Measurements from ENCODE around the gene NOXO1.

NOXO1 gene, protein sequence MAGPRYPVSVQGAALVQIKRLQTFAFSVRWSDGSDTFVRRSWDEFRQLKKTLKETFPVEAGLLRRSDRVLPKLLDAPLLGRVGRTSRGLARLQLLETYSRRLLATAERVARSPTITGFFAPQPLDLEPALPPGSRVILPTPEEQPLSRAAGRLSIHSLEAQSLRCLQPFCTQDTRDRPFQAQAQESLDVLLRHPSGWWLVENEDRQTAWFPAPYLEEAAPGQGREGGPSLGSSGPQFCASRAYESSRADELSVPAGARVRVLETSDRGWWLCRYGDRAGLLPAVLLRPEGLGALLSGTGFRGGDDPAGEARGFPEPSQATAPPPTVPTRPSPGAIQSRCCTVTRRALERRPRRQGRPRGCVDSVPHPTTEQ

DNA sequence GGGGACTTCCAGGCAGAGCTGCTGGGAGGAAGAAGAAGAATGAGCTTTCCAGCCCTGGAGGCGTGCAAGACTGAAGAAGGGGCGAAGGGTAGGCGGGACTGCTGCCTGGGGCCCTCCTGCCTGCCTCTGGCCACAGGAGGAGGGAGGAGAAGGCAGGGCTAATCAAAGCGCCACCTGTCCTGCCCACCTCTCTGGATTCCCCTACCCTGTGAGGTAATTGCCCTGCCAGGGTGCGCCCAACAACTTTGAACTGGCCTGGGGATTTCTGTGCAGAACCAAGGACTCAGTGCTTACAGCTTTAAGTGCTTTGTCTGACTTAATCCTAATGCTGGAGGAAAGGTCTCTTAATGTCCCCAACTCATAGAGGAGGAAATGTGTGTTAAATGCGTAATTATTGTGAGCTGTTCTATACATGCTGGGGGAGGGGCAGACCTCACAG, at the start of gene NOXO1:
Gene NOXO1 (minus strand): TSS at position 72 of the 439 bp plus-strand sequence. CDS start 290 bp downstream, outside the sequence.
- DNase-seq (ENCODE audit: low read depth in 2 of 2), result no peak

DNA sequence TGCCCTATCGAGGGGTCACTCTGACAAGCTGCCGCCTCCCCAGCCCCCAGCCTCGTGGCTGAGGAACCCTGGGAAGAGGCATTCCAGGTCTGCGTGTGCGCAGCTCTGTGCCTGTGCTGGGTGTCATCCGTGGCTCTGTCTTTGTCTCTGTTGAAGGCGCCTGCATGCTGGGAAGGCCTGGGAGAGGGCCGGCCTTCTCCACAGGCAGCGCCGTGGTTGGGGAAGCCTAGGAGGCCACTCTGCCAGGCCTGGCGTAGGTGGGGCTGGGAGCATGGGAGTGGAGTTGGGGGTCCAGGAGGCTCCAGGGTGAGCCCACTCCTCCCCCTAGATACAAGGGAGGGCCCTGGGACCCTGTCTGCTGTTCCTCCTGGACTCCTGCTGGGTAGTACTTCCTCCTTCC, 48.8 kb upstream of the NOXO1 start:
- no peak for DNase-seq (ENCODE audit: low read depth in 2 of 2)

DNA sequence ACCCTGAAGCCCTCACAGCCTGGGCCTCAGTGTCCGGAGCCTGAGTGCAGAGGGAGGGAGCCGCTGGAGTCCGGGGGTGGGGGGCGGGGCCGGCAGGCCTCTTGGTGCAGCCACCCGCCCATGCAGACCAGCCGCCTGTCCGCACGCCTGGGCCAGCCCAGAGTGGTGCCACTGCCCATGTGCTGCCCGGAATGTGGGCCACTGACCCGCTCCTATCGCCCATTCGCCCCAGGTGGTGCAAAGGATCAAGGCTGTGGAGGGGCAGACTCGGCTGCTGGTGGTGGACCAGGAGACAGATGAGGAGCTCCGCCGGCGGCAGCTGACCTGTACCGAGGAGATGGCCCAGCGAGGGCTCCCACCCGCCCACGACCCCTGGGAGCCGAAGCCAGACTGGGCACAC, 48.1 kb upstream of the NOXO1 start:
- no peak for DNase-seq (ENCODE audit: low read depth in 2 of 2)

DNA sequence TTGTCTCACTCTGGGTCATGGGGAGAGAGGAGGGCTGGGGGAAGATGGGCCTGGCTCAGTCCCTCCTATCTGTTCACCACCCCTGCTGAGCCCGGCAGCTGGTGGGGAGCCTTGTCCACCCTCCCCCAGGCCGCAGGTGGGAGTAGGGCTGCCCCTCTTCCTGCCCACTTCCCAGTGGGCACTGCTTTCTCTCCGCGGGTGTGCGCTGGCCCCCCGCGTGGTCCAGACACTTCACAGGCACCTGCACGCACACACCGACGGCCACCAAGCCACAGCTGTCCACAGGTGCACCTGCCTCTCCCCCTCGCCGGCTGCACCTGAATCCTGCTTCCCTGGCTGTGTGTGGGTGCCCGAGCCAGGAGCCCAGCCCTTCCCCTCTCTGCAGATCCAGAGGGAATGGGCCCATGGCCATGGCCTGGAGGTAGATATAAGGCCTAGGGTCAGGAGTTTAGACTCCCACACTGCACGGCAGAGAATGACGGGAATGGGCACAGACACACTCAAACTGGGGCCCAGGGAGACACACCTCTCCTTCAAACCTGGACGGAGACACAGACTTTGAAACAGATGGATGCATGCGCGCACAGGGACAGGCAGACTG, 47.5 kb upstream of the NOXO1 start:
- DNase-seq (ENCODE audit: low read depth in 2 of 2), result no peak

DNA sequence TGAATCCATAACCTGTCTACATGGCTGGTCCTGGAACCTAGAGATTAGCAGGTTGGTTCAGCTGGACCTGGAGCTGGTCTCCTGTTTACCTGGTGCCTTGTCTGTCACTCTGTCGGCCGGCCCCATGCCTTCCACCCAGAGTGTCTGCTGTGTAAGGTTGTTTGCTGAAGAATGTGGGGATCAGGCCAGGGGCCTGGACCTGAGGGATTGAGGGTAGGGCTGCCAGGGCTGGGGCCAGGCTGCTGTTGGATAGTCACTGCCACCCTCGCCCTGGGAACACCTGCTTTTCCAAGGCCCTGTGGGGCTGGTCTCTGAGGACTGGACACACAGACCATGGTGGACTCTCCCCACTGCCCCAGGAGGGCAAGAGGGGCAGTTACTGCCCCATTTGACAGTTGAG, 46.9 kb upstream of the NOXO1 start:
- DNase-seq (ENCODE audit: low read depth in 2 of 2), result no peak

DNA sequence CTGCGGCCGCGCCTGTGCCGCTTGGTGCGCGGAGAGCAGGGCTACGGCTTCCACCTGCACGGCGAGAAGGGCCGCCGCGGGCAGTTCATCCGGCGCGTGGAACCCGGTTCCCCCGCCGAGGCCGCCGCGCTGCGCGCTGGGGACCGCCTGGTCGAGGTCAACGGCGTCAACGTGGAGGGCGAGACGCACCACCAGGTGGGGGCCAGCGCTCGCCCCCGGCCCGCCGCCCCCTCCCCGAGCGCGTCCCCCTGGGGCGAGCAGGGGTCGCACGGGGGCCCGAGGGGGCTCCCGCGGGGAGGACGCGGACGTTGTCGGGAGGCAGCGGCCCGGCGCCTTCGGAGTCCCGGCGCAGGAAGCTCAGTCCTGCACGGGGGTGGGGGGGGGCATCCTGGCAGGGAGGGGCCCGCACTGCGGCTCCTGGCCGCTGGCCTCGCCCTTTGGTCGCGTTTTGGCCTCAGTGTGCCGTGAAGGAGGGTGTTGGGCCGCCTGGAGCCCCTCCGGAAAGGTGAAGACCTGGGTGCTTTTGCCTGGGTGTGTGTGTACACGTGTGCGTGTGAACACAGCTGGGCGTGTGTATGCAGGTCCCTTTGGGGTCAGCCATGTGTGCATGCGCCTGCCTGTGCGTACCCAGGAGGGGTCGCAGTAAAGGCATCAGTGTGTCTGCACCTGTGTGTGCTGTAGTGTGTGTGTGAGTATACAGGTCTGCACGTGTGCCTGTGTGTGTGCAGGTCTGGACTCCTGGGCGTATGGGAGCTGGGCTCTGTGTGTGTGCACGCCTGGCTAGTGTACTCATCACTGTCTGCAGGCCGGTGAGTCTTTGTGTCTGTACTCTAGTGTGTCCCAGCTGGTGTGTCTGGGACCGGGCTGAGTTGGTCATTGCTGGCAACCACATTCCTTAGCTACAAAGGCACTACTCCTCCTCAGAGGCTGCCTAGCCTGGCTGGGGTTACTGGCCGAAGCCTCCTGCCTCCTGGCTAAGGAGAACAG, 46.0 kb upstream of the NOXO1 start:
- no peak for DNase-seq (ENCODE audit: low read depth in 2 of 2)

DNA sequence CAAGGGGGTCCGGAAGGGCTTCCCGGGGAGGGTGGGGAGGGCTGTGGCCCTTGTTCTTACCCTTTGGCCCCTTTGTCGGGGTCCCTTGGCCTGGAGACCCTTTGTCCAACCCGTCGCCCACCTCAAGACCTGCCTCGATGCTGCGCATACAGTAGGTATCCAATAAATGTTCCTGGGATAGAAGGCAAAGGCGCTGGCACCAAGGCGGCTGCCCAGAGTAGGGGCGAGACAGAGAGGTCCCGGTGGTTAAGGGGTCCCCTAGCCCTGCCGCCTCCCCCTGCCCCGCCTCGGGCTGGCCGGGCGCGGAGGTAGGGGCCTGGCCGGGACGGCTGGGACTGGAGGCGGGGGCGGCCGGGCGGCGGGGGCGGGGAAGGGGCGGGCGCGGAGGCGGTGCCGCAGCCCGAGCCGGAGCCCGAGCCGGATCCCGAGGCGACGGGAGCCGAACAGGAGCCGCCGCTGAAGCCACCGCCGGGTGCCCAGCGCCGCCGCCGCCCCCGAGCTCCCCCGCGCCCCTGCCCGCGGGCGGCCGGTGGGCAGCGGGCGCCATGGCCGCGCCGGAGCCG, 45.3 kb upstream of the NOXO1 start, which contains the start of gene NHERF2:
Gene NHERF2 (plus strand): TSS at position 442 of the 563 bp plus-strand sequence. CDS start 104 bp downstream, at position 546.
- DNase-seq (ENCODE audit: low read depth in 2 of 2), result no peak

DNA sequence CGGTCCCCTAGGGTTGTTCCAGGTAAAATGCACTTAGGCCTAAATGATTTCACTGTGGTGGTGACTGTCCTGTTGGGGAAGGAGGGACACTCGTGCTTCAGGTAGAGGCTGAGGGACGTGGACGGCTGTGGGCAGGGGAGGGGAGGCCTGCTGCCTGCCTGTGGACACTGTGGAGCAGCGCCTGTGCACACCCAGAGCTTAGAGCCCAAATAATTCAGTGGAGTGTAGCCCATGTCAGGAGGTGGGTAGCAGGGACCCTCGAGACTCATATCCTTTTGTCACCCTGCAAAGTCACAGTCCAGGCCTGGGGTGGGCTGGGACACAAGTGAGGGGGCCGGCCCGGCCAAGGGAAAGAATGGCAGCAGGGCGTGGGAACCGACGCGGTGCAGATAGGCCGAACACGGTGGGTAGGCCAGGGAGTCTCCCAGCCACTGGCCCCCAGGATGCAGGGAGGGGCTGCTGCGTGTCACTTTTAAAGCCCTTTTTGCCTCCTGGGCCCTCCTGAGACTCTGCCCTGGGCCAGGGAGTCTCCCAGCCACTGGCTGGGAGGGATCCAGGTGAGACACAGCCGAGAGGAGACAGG, 44.7 kb upstream of the NOXO1 start:
- no peak for DNase-seq (ENCODE audit: low read depth in 2 of 2)

DNA sequence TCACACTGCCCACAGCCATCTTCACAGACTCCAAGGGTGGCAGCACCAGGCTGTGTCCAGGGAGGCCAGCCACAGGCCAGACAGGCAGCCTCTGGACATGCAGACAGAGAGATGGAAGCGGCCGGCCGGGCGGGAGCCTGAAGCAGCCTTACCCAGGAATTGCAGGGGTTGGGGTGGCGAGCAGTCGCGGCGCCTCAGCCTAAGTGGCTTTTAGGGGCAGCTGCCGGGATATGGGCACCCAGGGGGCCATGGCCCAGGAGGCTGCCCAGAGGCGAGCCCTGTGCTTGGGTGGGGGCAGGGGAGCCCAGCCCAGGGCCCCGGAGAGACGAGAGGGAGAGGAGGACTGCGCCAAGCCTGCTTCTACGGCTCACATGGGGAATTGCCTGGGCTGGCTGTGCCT, 44.0 kb upstream of the NOXO1 start:
- no peak for DNase-seq (ENCODE audit: low read depth in 2 of 2)

DNA sequence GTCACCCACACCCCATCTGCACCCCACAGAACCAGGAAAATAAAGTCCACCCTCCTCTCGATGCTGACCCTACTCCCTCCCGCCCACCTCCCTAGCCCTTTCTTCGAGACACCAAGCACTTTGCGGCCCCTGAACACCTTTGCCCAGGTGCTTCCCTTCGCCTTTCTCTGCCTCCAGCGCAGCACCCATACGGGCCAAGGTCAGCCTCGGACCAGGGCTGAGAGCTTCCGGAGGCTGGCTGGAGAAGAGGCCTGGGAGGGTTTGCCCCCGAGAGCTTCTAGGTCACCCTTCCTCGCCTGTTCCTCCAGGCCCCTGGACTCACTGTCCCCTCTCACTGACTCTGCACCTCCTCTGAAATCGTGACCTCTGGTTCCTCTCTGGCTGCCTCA, 42.8 kb upstream of the NOXO1 start:
- no peak for DNase-seq (ENCODE audit: low read depth in 2 of 2)

DNA sequence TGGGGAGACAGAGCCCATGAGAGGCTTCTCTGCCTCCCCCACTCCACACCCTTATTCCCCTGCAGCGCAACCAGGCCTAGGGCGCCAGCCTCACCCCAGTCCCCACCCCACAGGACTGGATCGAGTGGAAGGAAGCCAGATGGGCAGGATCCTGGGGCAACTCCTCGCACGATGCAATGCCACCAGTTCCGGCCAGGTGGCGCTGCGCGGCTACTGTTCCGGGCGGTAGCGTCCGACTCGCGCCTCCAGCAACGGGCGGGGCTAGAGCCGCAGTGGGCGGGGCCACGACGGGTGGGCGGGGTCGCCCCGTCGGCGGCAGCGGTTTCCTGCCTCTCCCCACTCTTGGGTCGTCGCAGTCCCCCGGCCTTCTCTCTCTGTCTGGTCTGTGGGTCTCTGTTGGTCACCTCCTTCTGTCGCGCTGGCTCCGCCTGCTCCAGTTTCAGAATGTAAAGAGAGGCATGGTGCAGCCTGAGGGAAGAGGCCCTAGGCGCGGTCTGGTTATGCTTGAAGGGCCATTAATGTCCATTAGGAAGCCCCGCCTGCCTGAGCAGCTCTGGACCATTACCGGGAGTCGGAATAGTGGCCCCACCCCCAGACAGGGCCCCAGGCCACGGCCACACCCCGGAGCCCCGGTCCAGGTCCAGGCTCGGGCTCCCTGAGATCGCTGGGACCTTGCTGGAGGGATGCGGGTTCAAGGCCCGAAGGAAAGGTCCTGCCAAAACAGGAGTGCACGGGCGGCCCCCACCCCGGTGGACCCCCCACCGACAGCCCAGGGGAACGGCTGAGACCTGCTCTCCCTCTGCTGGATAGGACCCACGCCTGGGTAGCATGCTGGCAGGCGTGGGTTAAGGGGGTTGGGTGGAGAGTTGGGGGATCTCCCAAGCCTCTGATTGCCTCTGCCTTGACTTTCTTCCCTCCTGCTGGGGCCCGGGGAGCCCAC, 42.1 kb upstream of the NOXO1 start:
- DNase-seq (ENCODE audit: low read depth in 2 of 2), result peak; percentile 88 to 91

DNA sequence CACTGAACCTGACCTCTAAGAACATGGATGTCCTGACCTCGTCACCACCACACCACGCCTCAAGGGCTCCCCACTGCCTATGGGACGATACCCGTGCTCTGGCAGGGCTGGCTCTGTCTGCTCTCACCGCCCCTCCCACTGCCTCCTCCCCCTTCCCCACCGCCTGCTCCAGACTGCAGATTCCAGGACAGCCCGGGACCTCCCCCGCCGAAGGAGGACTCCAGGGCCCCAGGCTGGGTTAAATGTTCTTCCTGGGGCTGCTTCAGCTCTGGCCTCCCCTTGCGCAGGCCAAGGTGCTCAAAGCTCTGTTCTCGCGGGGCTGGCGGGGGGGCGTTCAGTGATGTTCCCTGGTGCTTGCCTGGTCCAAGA, 41.4 kb upstream of the NOXO1 start:
- no peak for DNase-seq (ENCODE audit: low read depth in 2 of 2)

DNA sequence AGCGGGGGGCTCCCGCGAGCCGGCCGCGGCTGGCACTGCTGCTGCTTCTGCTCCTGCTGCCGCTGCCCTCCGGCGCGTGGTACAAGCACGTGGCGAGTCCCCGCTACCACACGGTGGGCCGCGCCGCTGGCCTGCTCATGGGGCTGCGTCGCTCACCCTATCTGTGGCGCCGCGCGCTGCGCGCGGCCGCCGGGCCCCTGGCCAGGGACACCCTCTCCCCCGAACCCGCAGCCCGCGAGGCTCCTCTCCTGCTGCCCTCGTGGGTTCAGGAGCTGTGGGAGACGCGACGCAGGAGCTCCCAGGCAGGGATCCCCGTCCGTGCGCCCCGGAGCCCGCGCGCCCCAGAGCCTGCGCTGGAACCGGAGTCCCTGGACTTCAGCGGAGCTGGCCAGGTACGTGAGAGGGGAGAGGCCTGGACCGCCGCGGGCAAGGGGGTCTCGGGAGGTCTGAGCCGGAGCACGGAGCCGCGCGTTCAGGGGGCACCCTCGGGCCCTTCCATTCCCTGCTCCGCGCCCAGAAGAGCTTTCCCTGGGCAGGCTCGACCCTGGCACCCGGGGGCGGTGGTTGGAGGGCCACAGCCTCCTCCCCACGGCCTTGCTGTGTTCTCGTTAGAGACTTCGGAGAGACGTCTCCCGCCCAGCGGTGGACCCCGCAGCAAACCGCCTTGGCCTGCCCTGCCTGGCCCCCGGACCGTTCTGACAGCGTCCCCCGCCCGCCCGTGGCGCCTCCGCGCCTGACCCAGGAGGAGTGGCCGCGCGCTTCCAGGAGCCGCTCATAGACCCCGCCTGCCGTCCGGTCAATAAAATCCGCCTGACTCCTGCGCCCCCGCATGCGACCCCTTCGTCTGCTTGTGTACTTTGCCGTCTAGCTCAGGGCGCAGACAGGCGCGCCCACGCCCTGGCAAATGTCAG, 38.9 kb upstream of the NOXO1 start:
- DNase-seq (ENCODE audit: low read depth in 2 of 2), result no peak

DNA sequence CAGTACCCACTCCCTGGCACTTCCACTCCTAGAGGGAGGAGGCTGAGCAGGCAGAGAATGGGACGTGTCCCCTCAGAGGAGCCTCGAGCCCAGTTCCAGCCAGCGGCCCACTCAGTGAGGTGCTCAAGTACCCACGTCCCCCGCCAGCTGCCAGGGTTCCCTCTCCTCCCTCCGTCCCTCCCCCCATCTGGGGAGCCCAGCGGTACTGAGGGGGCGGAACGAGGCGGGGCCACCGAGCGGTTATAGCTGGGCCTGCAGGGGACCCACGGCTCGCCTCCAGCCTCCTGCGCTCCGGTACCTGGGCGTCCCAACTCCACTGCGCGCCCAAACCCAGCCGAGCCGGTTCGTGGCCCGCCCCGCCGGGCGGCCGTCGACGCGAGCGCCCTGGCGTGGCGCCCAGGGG, 38.2 kb upstream of the NOXO1 start, which contains the start of gene NPW:
Gene NPW (plus strand): TSS at position 268 of the 403 bp plus-strand sequence.
- peak; percentile 28 to 38 for DNase-seq (ENCODE audit: low read depth in 2 of 2)

DNA sequence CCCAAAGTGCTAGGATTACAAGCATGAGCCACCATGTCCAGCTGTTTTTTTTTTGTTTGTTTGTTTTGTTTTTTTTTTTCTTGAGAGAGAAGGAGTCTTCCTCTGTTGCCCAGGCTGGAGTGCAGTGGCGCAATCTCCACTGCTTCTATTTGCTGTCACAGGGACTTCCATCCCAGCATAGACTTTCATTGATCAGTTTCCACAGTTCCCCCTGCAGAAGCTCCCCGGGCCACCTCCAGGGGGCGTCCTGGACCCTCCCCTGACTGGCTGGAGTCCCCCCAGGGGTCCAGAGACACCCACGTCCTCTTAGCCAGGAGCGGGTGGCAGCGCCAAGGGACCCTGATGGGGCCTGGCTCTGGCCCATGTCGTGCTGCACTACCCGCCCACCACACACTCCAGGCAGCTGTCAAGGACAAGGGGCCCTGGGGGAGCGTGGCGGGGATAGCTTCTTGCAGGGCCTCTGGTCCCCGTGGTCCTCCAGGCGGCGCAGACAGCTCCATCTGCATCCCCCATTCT, 35.2 kb upstream of the NOXO1 start:
- DNase-seq (ENCODE audit: low read depth in 2 of 2), result no peak

DNA sequence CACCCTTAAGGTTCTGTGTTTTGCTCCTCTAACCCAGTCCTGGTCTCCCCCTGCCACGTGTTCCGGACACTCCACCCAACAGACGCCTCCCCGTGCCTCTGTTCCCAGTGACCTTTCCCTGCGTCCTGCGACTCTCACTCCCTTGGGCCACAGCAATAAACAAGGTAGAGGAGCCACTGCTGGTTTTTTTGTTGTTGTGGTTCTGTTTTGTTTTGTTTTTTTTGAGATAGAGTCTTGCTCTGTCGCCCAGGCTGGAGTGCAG, 34.6 kb upstream of the NOXO1 start:
- DNase-seq (ENCODE audit: low read depth in 2 of 2), result no peak

DNA sequence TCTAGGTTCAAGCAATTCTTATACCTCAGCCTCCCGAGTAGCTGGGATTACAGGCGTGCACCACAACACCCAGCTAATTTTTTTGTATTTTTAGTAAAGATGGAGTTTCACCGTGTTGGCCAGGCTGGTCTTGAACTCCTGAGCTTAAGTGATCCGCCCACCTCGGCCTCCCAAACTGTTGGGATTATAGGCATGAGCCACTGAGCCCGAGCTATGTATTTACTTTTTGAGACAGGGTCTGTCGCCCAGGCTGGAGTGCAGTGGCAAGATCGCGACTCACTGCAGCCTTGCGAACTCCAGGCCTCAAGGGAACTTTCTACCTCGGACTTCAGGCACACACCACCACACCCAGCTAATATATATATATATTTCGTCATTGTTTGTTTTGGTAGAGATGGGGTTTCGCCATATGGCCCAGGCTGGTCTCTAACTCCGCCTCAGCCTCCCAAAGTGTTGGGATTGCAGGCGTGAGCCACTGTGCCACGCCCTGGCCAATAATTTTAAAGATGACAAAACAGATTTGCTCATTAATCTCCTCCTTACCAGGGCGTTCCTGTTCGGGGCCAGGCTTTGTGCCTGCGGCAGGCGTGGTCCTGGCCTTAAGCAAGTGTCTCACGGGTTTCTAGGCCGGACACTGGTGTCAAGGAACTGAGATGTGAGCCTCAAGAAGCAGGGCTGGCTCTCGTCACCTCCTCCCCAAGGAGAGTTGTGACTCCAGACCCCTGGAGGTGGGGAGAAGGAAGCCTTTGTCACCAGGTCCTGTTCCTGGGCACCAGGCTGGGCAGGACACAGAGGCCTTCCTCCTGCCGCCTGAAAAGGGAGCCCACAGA, 34.1 kb upstream of the NOXO1 start:
- no peak for DNase-seq (ENCODE audit: low read depth in 2 of 2)

DNA sequence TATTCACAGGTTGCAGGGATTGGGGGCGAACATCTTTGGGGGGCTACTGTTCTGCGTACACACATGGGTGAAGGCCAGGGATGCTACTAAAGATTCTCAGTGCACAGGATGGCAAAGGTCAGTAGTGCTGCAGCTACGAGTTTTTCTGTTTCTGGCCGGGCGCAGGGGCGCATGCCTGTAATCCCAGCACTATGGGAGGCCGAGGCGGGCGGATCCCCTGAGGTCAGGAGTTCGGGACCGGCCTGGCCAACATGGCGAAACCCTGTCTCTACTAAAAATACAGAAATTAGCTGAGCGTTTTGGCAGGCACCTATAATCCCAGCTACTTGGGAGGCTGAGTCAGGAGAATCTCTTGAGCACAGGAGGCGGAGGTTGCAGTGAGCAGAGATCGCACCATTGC, 32.3 kb upstream of the NOXO1 start:
- DNase-seq (ENCODE audit: low read depth in 2 of 2), result no peak

All from stimulated activated CD8-positive, alpha-beta memory T cell treated with anti-CD3 and anti-CD28 coated beads, Interleukin-15, amount 100 ng/mL, for 48 hours (primary cell).